GM18498 (cell line): Measurements from ENCODE around the gene FANCD2.
"Not testable (repeated sequence)": the region's sequence is repeated elsewhere in the genome, so short reads cannot be mapped to it uniquely, and the experiment has no call there.

Source experiments
- ATAC-seq: cut with Tn5 transposase; IDR thresholded peaks from one replicate; pipeline ENCODE4 v1.9.1; 2021; ENCODE audit warnings: mild to moderate bottlenecking, moderate library complexity; ENCODE audit not compliant: unreplicated experiment

Gene FANCD2

DNA sequence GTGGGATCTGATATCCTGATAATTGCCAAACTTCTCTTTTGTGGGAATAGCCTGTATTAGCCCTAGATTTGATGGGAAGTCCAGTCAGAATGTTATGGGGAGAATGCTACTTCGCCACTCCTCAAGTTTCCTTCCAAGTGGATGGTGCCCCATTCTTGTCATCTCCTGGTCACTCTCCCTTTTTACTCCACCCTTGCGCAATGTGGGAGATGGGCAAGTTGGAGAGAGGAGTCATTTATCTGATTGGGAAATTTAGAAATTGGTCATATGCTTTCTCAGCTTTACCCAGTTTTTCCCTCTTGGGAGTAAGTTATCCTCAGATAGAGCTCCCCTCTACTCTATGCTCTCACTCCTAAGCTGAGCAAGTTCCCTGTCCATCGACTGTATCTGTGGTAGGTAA is 67.4 kb downstream of the FANCD2 start:
- ATAC-seq, result no peak

DNA sequence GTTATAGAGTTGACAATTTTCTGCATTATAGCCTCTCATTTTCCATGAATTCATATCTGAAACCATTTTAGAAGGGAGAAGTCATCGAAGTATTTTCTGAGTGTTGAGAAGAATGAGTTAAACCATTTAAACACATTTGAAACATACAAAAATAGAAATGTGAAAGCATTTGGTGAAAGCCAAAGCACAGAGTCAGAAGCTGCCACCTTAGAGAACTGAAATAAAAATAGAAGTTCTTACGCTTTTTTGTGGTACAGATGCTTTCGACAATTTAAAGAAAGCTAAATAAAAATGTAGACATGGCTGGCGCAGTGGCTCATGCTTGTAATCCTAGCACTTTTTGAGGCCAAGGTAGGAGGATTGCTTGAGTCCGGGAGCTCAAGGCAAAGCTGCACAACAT is 72.8 kb downstream of the FANCD2 start:
- ATAC-seq, result no peak

DNA sequence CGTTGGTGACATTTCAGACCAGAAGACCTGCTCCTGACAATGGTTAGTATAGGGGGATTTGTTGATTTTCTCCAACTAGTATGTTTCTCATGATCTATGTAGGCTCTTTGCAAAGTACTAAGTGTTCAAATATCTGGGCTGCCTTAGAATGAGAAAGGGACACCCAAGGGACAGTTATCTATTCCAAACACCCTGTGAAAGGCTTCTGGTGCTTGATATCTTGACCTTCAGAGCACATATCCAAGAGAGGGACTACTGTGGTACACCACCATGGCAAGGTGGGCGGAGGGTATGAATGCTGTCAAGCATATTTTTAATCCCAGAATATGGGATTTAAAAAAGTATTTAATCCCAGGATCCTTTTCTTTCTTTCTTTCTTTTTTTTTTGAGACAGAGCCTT is 80.7 kb downstream of the FANCD2 start:
- no peak for ATAC-seq

DNA sequence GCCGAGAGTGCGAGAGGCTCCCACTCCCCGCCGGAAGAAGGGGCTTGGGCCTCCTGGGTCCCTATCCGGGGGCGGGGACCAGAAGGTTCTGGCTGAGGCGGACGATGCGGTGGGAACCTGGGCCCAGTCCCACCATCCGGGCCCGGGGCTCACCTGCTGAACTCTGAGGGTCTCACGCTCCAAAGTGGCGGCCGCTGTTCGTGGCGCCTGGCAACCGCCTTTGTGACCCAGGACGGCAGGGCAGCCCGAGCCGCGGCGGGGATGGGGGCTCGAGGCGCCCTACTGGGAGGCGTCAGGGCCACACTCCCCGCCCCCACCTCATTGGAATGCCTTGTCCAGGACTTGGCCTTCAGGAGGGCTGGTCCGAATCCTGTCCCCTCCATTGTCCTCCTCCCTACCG is 81.9 kb downstream of the FANCD2 start, which contains the start of gene FANCD2OS:
Gene FANCD2OS (minus strand): TSS at position 165 of the 400 bp plus-strand sequence. CDS start 3,481 bp downstream, outside the sequence.
- no peak for ATAC-seq

DNA sequence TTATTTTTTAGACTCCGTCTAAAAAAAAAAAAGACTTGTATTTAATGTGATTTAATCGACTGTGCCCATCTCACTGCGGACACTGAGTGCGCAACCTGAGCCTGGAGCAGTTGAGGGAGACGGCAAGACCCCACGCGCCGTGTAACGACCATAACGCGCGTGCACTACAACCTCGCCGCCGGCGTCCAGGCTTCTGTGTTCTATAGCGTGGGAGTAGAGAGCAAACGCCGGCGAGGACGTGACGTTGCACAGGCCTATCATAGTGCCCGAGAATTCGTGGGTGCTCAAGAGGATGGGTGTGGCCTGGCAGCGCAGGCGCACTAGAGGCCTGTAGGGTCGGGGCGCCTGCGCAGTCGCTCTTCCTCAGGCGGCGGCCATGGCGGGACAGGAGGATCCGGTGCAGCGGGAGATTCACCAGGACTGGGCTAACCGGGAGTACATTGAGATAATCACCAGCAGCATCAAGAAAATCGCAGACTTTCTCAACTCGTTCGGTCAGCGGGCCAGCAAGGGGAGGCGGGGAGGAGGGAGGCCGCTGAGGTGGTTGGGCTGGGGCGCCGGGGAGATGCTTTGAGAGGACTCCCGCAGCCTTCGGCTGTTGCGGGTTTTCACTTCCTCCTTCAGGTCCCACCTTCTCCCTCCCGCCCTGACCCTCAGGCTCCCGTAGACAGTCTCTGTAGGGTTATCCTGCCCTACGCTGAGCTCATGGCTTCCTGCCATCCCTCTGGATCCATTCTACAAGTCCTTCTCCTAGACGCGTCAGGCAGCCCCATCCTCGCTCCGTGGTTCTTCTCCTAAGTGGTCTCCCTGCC is 89.3 kb downstream of the FANCD2 start, which contains the start of gene BRK1:
Gene BRK1 (plus strand): TSS at position 350 of the 812 bp plus-strand sequence. CDS start 27 bp downstream, at position 377.
- ATAC-seq, result peak; percentile 95

DNA sequence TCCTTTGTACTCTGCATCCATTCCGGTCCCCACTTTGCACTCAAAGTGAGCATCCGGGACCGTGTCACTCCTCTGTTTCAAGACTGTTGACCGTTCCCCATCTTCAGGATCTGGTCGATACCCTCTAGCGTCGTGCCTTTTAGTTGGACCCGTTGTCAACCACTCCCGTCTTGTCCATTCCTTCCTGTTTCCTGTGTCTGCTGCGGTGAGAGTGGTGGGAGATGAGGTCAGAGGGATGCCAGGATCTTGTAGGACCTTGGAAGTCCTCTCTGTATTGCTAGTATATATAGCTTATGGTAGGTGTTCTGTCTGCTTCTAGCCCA is 89.9 kb downstream of the FANCD2 start:
- no peak for ATAC-seq

DNA sequence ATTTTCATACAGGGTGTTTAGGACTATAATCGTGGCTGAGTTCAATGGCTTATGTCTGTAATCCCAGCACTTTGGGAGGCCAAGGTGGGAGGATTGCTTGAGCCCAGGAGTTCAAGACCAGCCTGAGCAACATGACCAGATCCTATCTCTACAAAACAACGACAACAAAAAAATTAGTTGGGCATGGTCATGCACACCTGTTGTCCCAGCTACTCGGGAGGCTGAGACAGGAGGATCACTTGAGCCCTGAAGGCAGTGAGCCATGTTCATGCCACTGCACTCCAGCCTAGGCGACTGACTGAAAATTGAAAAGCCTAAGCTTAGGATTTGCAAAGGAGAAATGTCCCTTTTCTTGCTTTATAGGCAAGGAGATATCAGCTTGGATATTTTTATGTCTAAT is 90.7 kb downstream of the FANCD2 start:
- no peak for ATAC-seq

DNA sequence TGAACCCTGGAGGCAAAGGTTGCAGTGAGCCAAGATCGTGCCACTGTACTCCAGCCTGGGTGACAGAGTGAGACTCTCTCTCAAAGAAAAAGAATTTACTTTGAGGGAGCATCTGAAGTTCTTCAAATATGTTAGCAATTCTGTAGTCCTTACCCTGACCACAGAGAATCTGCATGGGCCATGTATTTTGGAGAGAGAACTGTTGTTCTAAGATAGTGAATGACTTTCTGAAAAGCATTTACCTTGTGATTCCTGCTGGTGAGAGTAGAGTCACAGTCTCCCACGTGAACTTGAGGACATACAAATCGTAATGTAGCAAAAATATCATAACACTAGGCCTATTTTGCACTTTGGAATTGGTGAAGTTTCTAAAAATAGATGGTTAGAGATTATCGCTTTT is 93.1 kb downstream of the FANCD2 start:
- no peak for ATAC-seq

DNA sequence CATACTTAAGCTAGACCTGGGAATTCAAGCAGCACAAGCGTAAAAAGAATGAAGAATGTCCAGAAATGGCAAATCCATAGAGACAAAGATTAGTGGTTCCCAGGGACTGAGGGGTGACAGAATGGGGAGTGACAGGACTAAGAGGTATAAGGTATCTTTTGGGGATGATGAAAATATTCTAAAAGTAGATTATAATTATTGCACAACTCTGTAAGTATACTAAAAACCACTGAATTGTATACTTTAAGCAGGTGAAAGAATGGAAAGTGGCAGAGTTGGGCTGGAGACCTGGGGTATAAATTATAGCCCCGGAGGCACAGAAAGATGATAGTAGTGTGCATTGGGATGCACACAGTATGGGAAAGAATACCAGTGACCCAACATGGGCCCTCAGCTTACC is 94.8 kb downstream of the FANCD2 start:
- ATAC-seq, result no peak

DNA sequence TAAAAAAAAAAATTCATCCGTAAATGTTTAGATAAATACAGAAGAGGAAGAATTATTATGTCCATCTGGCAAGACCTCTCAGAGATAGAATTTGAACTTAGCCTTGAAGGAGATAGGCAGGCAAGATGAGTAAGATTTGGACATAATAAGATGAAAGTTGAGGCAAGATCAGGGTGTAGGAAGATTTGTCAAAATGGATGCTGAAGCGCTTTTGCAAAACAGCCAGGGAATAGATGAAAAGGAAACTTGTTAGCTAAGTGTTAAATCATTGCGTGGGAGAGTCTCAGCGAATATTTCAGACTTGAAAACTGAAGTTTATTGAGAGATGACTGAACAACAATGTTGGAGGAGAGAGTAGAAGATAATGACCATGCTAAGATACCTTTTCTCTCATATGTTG is 96.5 kb downstream of the FANCD2 start:
- ATAC-seq, result no peak

DNA sequence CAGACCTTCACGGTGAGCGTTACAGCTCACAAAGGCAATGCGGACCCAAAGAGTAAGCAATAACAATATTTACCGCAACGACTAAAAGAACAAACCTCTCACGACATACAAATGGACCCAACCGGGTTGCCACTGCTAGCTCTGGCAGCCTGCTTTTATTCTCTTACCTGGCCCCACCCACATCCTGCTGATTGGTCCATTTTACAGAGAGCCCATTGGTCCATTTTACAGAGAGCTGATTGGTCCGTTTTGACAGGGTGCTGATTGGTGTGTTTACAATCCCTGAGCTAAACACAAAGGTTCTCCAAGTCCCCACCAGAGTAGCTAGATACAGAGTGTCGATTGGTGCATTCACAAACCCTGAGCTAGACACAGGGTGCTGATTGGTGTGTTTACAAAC is 109.6 kb downstream of the FANCD2 start:
- not testable (repeated sequence) for ATAC-seq

DNA sequence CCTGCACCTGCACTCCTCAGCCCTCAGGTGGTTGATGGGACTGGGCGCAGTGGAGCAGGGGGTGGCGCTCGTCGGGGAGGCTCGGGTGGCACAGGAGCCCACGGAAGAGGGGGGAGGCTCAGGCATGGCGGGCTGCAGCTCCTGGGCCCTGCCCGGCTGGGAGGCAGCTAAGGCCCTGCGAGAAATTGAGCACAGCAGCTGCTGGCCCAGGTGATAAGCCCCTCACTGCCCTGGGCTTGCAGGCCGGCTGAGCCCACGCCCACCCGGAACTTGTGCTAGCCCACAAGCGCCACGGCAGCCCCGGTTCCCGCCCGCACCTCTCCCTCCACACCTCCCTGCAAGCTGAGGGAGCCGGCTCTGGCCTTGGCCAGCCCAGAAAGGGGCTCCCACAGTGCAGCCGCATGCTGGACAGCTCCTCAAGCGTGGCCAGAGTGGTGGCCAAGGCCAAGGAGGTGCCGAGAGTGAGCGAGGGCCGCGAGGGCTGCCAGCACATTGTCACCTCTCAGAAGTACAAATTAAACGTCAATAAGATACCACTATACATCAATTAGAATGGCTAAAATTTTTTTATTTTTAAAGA is 110.3 kb downstream of the FANCD2 start:
- no peak for ATAC-seq

DNA sequence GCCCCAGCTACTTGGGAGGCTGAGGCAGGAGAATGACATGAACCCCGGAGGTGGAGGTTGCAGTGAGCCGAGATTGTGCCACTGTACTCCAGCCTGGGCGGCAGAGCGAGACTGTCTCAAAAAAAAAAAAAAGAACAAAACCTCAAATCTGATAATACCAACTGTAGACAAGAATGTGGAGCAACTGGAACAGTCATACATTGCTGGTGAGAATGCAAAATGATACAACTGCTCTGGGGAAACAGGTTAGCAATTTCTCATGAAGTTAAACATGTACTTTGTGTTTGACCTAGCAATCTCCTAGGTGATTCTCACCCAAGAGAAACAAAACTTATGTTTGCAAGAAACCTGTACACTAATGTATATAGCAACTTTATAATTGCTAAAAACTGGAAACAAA is 110.9 kb downstream of the FANCD2 start:
- ATAC-seq, result no peak

DNA sequence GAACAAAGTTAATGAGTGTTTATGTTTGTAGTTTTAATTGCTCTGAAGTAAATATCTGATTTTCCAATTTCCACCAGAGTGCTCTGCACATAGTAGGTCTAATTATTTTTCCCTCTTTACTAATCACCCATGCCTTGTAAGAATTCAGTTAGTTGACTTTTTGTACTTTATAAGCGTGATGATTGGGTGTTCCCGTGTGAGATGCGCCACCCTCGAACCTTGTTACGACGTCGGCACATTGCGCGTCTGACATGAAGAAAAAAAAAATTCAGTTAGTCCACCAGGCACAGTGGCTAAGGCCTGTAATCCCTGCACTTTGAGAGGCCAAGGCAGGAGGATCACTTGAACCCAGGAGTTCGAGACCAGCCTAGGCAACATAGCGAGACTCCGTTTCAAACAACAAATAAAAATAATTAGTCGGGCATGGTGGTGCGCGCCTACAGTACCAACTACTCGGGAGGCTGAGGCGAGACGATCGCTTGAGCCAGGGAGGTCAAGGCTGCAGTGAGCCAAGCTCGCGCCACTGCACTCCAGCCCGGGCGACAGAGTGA is 114.8 kb downstream of the FANCD2 start:
- ATAC-seq, result no peak

DNA sequence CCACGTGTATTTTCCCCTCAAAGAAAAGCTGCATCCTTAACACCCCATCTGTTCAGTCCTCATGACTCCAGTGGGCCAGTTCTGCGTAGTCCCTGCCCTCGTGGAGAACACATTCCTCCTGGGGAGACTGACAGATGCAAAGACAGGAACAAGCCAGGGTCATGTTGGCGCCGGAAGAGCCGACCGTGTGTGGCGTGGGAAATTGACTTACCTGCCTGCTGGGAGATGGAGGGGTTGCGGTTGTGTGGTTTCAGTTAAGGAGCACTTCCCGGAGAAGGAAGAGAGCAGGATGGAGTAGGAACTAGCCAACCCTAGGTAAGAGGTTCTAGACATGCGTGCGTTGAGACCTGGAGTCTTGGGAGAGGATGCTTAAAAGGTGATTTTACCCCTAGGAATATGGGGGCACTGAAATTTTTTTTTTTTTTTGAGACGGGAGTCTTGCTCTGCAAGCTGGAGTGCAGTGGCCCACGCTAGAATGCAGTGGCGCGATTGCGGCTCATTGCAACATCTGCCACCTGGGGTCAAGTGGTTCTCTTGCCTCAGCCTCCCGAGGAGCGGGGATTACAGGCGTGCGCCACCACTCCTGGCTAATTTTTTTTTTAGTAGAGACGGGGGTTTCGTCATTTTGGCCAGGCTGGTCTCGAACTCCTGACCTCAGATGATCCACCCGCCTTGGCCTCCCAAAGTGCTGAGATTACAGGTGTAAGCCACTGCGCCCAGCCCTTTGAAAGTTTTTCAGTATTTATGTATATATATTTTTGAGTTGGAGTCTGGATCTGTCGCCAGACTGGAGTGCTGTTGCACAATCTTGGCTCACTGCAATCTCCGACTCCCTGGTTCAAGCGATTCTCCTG is 116.7 kb downstream of the FANCD2 start:
- ATAC-seq, result no peak

DNA sequence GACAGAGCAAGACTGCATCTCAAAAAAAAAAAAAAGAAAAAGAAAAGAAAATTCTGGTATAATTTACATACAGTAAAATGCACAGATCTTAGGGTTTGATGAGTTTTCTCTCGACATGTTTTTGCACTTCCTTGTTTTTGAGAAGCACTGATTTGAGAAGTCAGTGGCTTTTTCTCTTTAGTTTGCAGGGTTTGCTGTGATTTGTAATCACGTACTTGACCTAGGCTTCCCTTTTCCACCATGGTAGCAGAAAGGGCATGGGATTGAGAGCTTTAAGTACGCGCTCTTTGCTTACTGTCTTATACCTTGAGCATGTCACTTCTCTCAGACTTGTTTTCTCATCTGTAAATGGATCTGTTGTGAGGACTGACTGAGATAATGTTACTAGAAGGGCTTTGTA is 119.4 kb downstream of the FANCD2 start:
- ATAC-seq, result no peak

DNA sequence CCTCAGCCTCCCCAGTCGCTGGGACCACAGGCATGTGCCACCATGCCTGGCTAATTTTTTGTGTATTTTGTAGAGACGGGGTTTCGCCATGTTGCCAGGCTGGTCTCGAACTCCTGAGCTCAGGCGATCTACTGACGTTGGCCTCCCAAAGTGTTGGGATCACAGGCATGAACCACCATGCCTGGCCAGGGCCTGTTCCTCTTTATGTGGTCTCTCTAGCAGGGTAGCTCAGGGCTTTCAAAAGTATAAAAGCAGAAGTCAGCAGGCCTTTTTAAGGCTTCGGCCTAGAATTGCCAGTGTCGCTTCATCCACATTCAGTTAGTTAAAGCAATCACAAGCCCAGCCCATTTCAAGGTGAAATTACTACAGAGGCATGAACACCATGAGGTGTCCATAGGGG is 123.0 kb downstream of the FANCD2 start:
- no peak for ATAC-seq

DNA sequence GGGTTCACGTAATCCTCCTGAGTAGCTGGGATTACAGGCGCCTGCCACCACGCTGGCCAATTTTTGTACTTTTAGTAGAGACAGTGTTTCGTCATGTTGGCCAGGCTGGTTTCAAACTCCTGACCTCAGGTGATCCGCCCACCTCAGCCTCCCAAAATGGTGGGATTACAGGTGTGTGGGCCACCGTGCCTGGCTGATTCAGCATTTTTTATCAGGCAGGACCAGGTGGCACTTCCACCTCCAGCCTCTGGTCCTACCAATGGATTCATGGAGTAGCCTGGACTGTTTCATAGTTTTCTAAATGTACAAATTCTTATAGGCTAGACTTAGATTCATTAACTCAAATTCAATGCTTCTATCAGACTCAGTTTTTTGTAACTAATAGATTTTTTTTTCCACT is 124.8 kb downstream of the FANCD2 start:
- no peak for ATAC-seq
